SH-SY5Y (cell line): ENCODE data around the gene PTPRK.

Experiments
- GATA2 ChIP-seq: IDR thresholded peaks from 2 replicates; pipeline ENCODE4 v1.6.1; 2011; ENCODE audit warnings: mild to moderate bottlenecking, low read depth, low read length
- GATA3 ChIP-seq: IDR thresholded peaks from 2 replicates; pipeline ENCODE4 v1.6.1; 2011; ENCODE audit warnings: low read depth, mild to moderate bottlenecking, low read length, moderate library complexity

PTPRK gene

DNA sequence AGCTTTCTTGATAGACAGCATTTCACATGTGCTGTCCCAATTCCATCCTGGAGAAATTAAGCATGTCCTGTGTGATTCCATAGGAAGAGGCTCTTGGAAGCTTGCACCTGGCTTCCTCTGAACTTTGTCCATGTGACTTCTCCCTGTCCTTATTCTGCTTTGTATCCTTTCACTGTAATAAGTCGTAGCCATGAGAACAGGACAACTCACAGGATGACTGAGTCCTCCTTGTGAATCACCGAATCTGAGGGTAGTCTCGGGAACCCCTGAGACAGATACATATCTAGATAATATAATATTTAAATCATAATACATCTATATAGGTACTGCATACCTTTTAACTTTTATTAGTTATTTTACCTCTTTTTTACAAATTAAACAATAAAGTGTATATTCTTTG is 462.9 kb downstream of the PTPRK start:
- TF ChIP-seq GATA2 = no peak
- TF ChIP-seq GATA3 = no peak

DNA sequence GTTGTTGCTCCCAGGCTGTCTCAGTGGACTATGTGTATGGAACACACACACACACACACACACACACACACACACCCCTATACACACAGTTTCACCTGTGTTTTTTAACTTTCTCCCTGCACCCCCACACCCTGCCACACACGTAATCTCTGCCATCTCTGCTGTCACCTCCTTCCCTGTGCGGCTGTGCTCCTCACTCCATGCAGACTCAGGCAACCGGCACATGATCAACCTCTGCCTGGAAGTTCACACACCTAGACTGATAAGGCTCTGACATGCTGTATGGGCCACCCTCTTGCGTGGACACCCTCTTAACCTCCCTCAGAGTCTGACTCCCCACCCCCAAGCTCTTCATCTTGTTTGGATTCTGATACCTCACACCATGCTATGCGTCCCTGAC is 467.3 kb downstream of the PTPRK start:
- TF ChIP-seq GATA3 = no peak

DNA sequence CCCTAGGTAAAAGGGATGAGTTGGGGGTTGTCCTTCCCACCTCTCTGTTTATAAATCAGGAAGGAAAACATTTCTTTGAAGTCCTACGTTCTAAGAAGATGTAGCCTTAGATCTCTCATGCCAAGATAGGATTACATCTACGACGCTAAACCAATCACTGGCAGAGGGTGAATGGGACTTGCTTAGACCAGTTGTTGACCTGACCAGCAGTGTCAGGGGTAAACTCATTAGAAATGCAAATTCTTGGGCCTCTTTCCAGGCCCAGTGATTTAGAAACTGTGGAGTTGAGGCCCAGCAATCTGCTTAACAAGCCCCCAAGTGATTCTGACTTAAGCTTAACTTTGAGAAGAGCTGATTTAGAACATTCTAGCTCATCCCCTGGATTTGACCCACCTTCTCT is 472.4 kb downstream of the PTPRK start:
- TF ChIP-seq GATA3 (no peak), GATA2 (no peak)

DNA sequence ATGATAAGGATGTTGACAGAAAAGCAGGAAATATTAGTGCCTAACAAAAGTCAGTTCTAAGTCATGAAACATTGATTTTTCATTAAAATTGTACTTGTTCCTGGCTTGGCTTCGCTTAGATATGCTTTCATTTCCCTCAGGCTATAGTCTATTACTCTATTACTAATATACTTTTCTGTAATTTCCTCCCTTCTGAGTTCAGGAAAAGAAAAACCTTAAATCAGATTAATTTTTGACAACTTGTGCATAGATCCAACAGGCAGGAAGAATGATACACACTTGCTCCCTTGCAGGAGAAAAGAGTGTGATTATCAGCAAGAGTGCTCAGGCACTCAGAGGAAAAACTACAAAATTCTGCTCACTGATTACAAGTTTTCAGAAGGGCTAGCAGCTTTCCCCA is 474.4 kb downstream of the PTPRK start:
- no peak for TF ChIP-seq GATA2

DNA sequence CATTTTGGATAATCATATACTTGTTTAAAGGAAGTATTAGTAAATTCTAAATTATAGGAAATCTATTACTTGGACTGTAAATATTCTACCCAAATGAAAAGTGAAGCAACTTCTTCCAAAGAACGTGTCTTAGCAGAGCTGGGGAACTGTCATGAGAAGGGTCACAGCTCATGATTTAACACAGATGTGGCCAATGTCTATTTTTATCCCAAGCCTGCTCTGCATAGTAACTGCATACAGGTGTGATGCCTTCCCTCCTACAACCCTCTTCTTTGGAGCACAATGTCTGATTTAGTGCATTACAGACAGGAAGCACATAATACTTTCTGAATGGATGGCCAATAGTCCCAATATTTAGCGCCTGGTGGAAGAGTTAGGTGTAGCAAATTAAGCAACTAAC is 480.9 kb downstream of the PTPRK start:
- TF ChIP-seq GATA3 (no peak), GATA2 (no peak)

DNA sequence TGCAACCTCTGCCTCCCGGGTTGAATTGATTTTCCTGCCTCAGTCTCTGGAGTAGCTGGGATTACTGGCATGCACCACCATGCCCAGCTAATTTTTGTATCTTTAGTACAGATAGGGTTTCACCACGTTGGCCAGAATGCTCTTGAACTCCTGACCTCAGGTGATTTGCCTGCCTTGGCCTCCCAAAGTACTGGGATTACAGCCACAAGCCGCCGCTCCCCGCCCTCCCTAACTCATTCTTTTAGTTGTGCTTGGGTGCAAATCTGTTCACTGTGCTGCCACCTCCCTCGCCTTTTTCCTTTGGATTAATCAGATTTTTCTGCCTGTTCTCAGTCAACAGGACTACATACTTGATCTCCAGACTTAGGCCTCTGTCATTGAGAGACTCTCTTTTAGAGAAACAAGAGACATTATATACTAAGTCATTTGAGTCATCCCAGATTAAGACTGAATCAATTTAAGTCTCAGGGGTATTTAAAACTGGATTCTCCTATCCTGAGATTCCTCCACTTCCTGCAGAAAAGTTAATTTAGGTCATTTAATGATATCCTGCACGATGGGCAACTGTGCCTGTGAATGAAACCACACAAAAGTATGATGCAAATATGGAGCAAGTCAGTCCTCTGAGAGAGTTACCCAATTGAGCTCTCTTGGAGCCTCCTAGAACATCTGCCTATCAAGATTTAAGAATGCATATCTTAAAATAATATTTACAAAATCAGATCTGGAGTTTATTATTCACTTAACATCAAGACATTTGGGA is 483.4 kb downstream of the PTPRK start:
- TF ChIP-seq GATA2 (no peak), GATA3 (no peak)

DNA sequence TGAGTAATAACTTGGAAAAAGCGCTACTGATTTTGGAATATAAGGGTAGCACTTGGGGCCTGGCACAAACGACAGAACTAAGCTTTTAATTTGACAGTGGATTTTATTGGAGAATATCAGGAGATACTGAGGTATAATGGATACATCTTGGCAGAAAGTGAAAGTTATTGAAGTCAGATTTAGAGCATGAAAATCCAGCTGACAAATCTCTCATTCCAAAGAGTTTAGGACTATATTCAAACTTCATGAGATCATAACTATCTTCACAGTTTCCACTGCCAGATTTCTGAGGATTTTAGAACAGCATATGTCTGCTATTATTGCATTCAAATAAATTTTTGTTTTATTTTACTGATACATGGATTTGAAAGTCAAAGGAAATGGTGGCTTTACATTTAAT is 487.2 kb downstream of the PTPRK start:
- TF ChIP-seq GATA3 (no peak), GATA2 (no peak)

DNA sequence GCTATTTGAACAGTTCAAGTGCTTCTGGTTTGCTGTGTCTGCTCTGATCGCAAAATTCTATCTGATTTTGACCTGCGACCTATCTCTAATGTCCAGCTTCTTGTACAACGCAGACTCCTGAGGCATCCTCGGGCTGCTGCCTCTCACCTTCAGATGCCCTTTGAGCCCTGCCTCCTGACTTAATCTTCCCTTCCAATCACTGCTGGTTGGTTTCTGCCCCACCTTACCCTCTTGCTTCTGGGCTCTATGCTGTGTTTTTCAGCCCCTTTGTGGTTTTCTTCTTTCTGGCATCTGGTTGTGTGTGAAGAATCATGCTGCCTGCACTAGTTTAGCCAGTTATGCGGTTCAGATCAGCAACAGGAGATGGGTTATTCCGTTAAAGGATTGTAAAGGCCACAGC is 488.4 kb downstream of the PTPRK start:
- TF ChIP-seq GATA3 (no peak), GATA2 (no peak)

DNA sequence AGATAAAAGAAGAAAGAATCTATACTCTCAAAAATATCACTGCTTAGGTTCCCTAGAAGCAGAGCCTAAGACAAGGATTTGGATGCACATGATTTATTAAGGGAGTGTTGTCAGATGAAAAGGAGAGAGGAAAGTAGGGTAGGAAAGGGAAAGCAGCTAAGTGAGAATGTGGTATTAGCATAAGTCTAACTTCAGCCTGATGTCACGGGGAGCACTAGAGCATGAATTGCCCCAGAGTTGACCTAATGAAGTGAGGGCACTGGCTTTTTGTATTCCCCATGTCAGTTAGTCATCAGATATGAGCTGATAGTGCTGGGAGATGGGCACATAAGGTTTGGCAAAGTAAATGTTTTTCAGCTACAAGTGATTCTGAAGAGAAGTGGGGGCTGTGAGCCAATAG is 490.6 kb downstream of the PTPRK start:
- no peak for TF ChIP-seq GATA2

DNA sequence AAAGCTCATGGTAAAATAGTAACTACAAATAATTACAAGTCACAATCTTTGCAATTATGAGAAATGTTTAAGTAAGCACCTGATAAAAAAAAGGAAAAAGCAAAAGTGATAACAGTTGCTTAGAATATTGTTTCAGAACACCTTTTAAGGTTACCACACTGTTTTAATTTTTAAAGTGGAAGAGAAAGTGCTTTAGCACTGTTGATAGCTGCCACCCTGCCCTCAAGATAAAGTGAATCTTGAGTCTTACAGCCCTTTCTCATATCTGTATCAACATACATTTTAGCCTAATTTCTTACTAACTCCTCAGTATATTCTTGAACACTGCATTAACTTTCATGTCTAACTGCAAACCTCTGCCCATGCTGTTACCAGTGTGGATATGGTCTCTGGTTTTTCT is 492.2 kb downstream of the PTPRK start:
- TF ChIP-seq GATA2 = no peak
- TF ChIP-seq GATA3 = no peak

DNA sequence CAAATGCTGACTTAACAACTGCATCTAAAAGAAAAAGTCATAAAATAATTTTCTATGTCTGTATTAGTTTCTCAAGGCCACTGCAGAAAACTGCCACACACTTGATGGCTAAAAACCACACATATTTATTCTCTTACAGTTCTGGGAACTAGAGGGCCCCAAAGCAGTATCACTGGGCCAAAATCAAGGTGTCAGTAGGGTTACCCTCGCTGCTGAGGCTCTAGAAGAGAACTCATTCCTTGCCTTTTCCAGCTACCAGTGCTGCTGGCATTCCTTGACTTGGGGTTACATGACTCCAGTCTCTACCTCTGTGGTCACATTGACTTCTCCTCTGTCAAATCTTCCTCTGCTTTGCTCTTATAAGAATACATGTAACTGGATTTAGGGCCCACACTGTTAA is 494.9 kb downstream of the PTPRK start:
- TF ChIP-seq GATA3 (no peak), GATA2 (no peak)

DNA sequence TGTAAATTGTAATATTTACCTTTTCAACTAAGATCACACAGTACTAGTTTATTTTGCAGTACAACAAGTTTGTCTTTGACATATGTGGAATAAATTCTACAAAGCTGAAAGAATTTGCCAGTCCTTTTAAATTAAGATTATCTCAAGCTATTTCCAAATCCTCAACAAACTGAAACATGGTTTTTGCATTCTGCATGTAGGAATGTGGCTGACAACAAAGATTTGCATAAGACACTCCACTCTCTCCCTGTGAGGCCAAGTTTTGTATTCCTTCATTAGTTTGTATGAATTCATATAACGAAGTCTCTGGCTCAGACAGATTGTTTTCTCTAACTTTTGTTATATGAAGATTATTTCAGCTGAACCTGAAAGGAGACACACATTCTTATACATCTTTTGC is 495.4 kb downstream of the PTPRK start:
- TF ChIP-seq GATA3 (no peak), GATA2 (no peak)

DNA sequence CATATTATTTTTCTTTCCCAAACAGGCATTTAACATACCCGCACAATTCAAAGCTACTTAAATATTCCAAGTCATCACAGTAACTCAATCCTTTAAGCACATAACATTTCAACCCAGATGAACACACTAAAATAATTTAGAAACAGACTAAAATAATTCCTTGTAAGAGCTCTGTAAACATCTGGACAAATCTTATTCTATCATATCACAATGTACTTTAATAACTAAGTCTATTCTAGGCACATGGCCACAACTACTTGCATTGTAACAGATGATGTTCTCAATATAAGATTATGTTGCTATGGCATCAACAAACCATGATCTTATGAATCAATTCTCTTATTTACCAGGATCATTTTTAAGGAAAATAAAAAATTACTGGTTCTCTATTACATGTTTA is 496.4 kb downstream of the PTPRK start:
- TF ChIP-seq GATA3 = no peak
- no peak for TF ChIP-seq GATA2

DNA sequence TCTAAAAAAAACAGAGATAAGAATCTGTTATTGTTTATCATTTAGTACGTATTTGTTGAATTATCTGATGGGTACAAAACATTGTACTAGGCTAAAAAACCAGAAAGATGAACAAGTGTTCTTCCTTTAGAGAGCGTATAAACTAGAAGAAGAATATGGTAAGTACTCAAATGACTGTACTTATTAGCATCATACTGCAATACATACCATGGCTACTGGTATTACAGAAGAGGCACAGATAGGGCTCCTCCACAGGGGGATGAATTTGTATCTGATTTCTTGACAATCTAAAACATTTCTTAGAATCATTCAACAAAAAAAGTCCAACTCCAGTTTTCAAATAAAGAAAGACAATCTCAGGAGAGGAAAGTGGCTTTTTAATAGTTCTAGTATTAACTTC is 501.6 kb downstream of the PTPRK start:
- TF ChIP-seq GATA3 (no peak), GATA2 (no peak)

DNA sequence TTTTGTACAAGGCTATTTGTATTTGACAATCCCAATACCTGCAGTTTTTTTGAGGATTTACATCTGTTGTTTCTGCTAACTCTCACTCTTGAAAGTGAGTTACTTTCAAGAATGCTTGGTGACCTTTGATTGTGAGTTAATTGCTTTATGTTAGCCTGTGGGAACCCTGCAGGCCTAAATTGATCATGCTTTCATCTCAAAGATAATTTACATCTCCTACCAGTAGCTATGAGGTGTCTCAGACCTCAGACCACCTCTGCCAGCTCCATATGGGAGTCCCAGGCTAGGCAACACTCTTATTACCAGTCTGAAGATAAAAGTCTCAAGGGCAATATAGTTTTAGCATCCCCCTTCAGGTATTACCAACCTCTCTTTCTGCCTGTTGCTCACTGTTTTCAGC is 503.1 kb downstream of the PTPRK start:
- TF ChIP-seq GATA3 (no peak), GATA2 (no peak)

DNA sequence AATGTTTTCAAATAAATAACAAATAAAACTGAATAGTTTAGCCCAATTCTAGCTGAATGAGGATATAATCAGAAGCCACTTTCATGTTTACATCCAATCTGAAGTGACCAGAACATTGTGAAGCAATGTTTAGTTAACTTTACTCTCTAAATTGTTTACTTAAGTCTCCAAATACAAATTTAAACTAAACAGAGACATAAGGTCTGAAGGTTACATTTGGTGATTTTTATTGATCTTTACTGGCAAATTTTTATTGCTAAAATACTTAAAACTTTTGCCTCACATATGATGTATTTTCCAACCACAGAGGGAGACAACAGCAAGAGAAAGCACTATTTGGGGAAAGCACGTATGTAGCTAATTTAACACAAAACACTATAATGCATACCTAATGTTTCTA is 512.7 kb downstream of the PTPRK start:
- TF ChIP-seq GATA3 (no peak), GATA2 (no peak)
